ENCODE measurements around the gene REG4.

DNA sequence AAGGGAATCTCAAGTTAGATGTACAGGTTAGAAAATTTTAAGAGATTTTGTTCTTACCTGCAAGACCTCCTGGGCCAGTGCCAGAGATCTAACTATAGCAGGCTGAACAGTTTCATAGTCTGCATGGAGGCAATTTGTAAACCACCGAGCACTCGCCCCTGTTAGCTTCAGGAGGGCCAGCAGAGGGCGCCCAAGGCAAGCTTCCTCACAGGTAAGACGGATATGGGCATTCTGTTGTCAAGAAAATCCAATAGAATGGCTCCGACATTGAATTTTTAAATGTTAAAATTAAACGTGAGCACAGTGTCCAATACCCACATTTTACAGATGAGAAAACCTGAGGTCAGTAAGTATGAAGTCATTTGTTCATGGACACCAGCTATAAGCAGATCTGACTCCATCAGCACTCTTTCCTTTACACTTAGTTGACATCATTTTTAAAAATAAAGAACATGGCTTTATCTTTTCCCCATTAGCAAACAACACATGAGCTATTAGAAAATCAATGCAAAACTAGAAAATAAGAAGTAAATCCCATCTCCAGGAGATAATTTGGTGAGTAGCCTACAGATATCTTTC lies 2.2 kb downstream of the REG4 start:
- TF ChIP-seq, protein P1, sequence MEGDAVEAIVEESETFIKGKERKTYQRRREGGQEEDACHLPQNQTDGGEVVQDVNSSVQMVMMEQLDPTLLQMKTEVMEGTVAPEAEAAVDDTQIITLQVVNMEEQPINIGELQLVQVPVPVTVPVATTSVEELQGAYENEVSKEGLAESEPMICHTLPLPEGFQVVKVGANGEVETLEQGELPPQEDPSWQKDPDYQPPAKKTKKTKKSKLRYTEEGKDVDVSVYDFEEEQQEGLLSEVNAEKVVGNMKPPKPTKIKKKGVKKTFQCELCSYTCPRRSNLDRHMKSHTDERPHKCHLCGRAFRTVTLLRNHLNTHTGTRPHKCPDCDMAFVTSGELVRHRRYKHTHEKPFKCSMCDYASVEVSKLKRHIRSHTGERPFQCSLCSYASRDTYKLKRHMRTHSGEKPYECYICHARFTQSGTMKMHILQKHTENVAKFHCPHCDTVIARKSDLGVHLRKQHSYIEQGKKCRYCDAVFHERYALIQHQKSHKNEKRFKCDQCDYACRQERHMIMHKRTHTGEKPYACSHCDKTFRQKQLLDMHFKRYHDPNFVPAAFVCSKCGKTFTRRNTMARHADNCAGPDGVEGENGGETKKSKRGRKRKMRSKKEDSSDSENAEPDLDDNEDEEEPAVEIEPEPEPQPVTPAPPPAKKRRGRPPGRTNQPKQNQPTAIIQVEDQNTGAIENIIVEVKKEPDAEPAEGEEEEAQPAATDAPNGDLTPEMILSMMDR (conservative IDR thresholded peaks at IDR 0.05 in 1 of 2, IDR thresholded peaks at IDR 0.05 in 1 of 2; ENCODE audit: extremely low read depth in 1 of 2, insufficient read depth in 1 of 2, low read depth in 1 of 2, low read length in 2 of 2): peak; percentile 94
- no peak for TF ChIP-seq EZH2 (IDR thresholded peaks at IDR 0.05; ENCODE audit: borderline replicate concordance, low read length)

Measured in mammary epithelial cell (primary cell).